GM18519 (cell line): ENCODE data around the gene WDR76.

Experiments
- ATAC-seq: cut with Tn5 transposase; IDR thresholded peaks from one replicate; pipeline ENCODE4 v1.9.1; 2021; ENCODE audit warnings: mild to moderate bottlenecking, moderate library complexity; ENCODE audit not compliant: unreplicated experiment, low FRiP score

WDR76 gene

GRCh38 chr15:43908516-43909050 is 81.8 kb downstream of the WDR76 start:
- ATAC-seq, result no peak

GRCh38 chr15:43911235-43911781 is 84.5 kb downstream of the WDR76 start:
- ATAC-seq, result no peak

- no peak for ATAC-seq
Observed at GRCh38 chr15:43912208-43912607, 85.4 kb downstream of the WDR76 start.

GRCh38 chr15:43913026-43913780 is 86.4 kb downstream of the WDR76 start:
- no peak for ATAC-seq

- no peak for ATAC-seq
Observed at GRCh38 chr15:43913941-43914340, 87.1 kb downstream of the WDR76 start.

- ATAC-seq, result no peak
Observed at GRCh38 chr15:43915631-43916325, 89.0 kb downstream of the WDR76 start.

- ATAC-seq, result no peak
Observed at GRCh38 chr15:43916326-43916660, 89.5 kb downstream of the WDR76 start.
